Mesendoderm (in vitro differentiated cells): ENCODE results near the gene PRDM15.

Experiments used
- DNase-seq: peaks from one replicate; pipeline ENCODE4 v3.0.0; 2013
- H2AK5ac ChIP-seq: 2 replicates; pipeline ENCODE4 v1.6.1; 2013; ENCODE audit warnings: low read length, inconsistent platforms
- H2BK120ac ChIP-seq: 2 replicates; pipeline ENCODE4 v1.6.1; 2013; ENCODE audit warnings: low read depth, mild to moderate bottlenecking, low read length, moderate library complexity, mixed read lengths
- H2BK15ac ChIP-seq: replicated peaks from 2 replicates; pipeline ENCODE4 v1.6.1; 2013; ENCODE audit warnings: low read depth, mild to moderate bottlenecking, moderate library complexity
- H2BK5ac ChIP-seq: 2 replicates; pipeline ENCODE4 v1.6.1; 2013; ENCODE audit warnings: low read length, inconsistent platforms
- H3K18ac ChIP-seq: 2 replicates; pipeline ENCODE4 v1.6.1; 2013; ENCODE audit warnings: mild to moderate bottlenecking, low read length, mixed read lengths
- H3K23ac ChIP-seq: one replicate; pipeline ENCODE4 v1.6.1; 2013; ENCODE audit warnings: low read length
- H3K27ac ChIP-seq: 2 replicates; pipeline ENCODE4 v1.5.1; 2013; ENCODE audit warnings: low read depth, mild to moderate bottlenecking, inconsistent platforms, low read length, moderate library complexity
- H3K27me3 ChIP-seq: 2 replicates; pipeline ENCODE4 v1.6.1; 2013; ENCODE audit warnings: low read length, control low read depth, mild to moderate bottlenecking, inconsistent platforms; ENCODE audit not compliant: insufficient read depth, poor library complexity
- H3K36me3 ChIP-seq: 2 replicates; pipeline ENCODE4 v1.6.1; 2013; ENCODE audit warnings: low read length, inconsistent platforms; ENCODE audit not compliant: control insufficient read depth, insufficient read depth
- H3K4ac ChIP-seq: one replicate; pipeline ENCODE4 v1.6.1; 2013; ENCODE audit warnings: low read depth, mild to moderate bottlenecking, low read length, moderate library complexity
- H3K4me1 ChIP-seq: 2 replicates; pipeline ENCODE4 v1.6.1; 2013; ENCODE audit warnings: low read depth, low read length, inconsistent platforms; ENCODE audit not compliant: control insufficient read depth
- H3K4me2 ChIP-seq: 2 replicates; pipeline ENCODE4 v1.6.1; 2013; ENCODE audit warnings: low read length
- H3K4me3 ChIP-seq: 2 replicates; pipeline ENCODE4 v1.5.1; 2013; ENCODE audit warnings: mild to moderate bottlenecking, low read length
- H3K56ac ChIP-seq: one replicate; pipeline ENCODE4 v1.6.1; 2013; ENCODE audit warnings: low read length
- H3K79me1 ChIP-seq: 2 replicates; pipeline ENCODE4 v1.6.1; 2013; ENCODE audit warnings: low read length, inconsistent platforms
- H3K79me2 ChIP-seq: 2 replicates; pipeline ENCODE4 v1.6.1; 2013; ENCODE audit warnings: mild to moderate bottlenecking, low read length; ENCODE audit not compliant: control insufficient read depth, insufficient read depth
- H3K9ac ChIP-seq: 2 replicates; pipeline ENCODE4 v1.6.1; 2013; ENCODE audit warnings: low read length, inconsistent platforms
- H4K5ac ChIP-seq: one replicate; pipeline ENCODE4 v1.6.1; 2013; ENCODE audit warnings: low read length
- H4K8ac ChIP-seq: one replicate; pipeline ENCODE4 v1.6.1; 2013; ENCODE audit warnings: low read depth, mild to moderate bottlenecking, control low read depth, low read length, moderate library complexity
- WGBS: extraction: QIAGEN DNeasy Blood & Tissue Kit; methylation state at CpG from one replicate; pipeline ENCODE4 v1.1.7; 2013; ENCODE audit warnings: low lambda C conversion rate, missing lambda C conversion rate; ENCODE audit not compliant: insufficient coverage; ENCODE audit errors: extremely low coverage; 5-methylcytosine and 5-hydroxymethylcytosine counted together

PRDM15 gene

DNA sequence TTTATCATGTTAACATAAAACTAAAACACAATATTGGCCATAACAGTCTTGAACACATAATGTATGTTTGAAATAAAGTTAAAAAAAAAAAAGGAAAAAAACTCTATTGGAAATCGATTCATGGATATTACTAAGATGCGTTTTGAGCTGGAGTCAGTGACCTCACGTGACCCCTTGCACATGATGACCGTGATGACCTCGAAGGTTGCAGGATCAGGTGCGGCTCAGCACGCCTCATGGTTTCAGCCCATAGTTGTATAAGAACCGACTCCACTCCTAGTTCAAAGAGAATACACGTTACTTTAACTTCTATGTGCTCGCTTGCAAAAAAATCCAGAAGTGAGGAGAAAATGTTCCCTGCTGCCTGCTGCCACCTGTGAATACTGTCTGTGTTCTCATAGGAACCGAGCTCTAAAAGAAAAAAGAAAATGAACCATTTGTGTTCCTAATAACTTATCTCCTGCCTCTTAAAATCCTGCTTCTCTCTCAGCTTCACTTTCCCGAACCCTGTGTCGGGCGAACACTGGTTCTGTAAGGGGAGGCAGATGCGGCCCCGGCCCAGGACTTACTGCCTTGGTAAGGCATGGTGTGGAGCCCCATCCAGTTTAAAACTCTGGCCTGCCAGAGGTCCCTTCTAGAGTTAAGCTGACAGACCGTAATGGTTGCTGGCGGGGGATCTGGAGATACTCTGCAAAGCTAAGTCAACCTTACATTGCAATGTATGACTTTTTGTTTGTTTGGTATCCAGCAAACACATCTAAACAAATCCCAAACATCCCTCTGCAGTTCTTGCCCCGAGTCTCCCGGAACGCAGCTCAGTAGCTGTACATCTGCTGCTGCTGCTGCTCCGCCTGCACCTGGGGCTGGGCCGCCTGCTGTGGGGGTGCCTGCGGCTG, 78.5 kb downstream of the PRDM15 start:
- H3K4ac ChIP-seq, result no peak overlapping the region
- no peaks in the 10 kb centered on the region for H3K36me3 ChIP-seq

DNA sequence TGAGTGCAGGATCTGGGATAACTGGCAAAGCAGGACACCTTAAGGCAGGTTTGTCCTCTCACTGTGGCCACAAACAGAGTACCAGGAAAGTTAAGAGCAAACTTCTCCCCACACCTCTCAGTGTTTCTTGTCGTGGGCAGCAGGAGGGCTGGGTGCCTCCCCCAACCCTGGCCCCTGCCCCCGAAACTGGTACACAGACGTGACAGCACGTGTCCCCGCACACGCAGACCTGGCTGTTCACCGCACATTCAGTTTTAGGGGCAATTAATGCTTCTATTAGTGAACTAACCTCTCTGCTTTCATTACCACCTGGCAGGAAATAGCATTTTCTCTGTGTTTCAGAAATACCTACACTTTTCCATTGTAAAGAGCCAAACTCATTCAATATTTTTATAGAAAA, 79.4 kb downstream of the PRDM15 start:
- Histone ChIP-seq H3K23ac (no peak overlapping the region), H3K27me3 (no peaks in the 10 kb centered on the region), H3K4me2 (no peak overlapping the region), H2AK5ac (no peak overlapping the region), H3K27ac (no peak overlapping the region), H3K56ac (no peak overlapping the region), H4K5ac (no peak overlapping the region), H3K4ac (no peak overlapping the region), H3K36me3 (no peaks in the 10 kb centered on the region), H2BK5ac (no peak overlapping the region), H3K79me1 (no peaks in the 10 kb centered on the region), H4K8ac (no peak overlapping the region), H2BK15ac (no peak overlapping the region), H3K4me3 (no peak overlapping the region), H3K9ac (no peak overlapping the region), H3K79me2 (no peaks in the 10 kb centered on the region), H3K4me1 (no peaks in the 10 kb centered on the region), H3K18ac (no peak overlapping the region), H2BK120ac (no peak overlapping the region)
- WGBS, result no CpG with 5 or more reads among the region's 7 CpGs
- DNase-seq, result no peak

More for the DNA sequence above, 78.5 kb downstream of the PRDM15 start:
- Histone ChIP-seq H3K4me3 (no peak overlapping the region), H3K79me2 (no peaks in the 10 kb centered on the region), H3K9ac (no peak overlapping the region), H3K18ac (no peak overlapping the region), H4K8ac (no peak overlapping the region), H3K23ac (no peak overlapping the region), H3K56ac (no peak overlapping the region), H3K4me1 (no peaks in the 10 kb centered on the region), H2BK5ac (no peak overlapping the region), H2BK120ac (no peak overlapping the region), H4K5ac (no peak overlapping the region), H2AK5ac (no peak overlapping the region), H2BK15ac (no peak overlapping the region), H3K27ac (no peak overlapping the region), H3K27me3 (no peaks in the 10 kb centered on the region), H3K79me1 (no peaks in the 10 kb centered on the region), H3K4me2 (no peak overlapping the region)
- no CpG with 5 or more reads among the region's 24 CpGs for WGBS
- no peak for DNase-seq

DNA sequence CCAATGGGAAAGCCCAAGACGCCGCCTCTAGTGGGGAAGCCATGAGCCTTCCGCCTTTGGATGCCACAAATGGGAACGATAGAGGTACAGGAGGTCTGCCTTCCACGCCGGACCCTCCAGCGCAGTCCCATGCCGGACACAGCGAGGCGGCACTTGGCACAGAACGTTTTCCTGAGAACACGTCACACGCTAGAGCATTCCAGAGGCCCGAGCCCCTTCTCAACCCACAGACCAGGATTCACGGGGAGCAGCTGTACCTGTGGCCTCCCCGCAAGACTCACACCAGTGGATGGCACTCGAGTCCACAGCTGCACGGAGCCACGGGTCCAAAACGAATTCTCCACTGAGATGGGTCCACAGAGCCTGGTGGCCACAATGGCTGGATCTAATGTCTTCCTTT, 80.8 kb downstream of the PRDM15 start:
- H3K56ac ChIP-seq, result no peak overlapping the region
- H3K27me3 ChIP-seq, result no peaks in the 10 kb centered on the region
- H3K4me2 ChIP-seq, result no peak overlapping the region
- DNase-seq, result no peak
- H3K23ac ChIP-seq, result no peak overlapping the region
- H2BK15ac ChIP-seq, result no peak overlapping the region
- no peak overlapping the region for H3K9ac ChIP-seq
- H3K36me3 ChIP-seq, result no peaks in the 10 kb centered on the region
- WGBS, result no CpG with 5 or more reads among the region's 20 CpGs
- no peak overlapping the region for H3K4ac ChIP-seq
- no peaks in the 10 kb centered on the region for H3K4me1 ChIP-seq
- H4K5ac ChIP-seq, result no peak overlapping the region
- H3K27ac ChIP-seq, result no peak overlapping the region
- H3K4me3 ChIP-seq, result no peak overlapping the region
- no peak overlapping the region for H3K18ac ChIP-seq
- no peak overlapping the region for H4K8ac ChIP-seq
- H2BK120ac ChIP-seq, result no peak overlapping the region
- no peak overlapping the region for H2AK5ac ChIP-seq
- no peak overlapping the region for H2BK5ac ChIP-seq
- no peaks in the 10 kb centered on the region for H3K79me1 ChIP-seq
- H3K79me2 ChIP-seq, result no peaks in the 10 kb centered on the region

DNA sequence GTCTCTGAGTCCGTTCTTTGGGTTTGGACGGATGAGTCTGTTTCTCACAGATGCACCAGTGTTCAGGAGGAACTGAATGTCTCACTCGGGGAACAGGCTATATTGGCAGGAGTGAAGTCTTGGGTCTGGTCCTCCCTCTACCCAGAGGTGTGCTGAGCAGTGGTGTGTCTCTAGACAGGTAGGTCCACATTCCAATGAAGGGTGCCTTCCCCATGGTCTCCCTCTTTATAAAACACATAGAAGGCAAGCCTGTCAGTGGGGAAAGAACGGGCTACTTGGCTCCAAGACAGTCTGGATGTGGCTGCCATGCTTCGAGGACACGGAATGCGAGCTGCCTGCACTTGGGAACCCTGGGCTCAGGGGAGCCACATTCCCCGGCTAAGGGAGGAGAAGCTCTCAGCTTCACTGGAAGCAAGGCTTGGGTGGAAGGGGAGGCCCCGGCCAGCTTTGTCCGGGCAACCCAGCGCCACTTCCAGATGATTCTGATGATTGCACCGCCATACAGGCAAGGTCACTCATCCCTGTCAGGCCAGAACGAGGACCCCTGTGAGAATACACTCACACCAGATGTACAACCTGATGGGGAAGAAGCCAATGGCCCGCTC, 82.6 kb downstream of the PRDM15 start:
- no peak for DNase-seq
- Histone ChIP-seq H3K4ac (no peak overlapping the region), H3K27me3 (no peaks in the 10 kb centered on the region), H3K79me2 (no peaks in the 10 kb centered on the region), H3K4me1 (no peaks in the 10 kb centered on the region), H3K36me3 (no peaks in the 10 kb centered on the region), H3K27ac (no peak overlapping the region), H2AK5ac (no peak overlapping the region), H2BK5ac (no peak overlapping the region), H3K79me1 (no peaks in the 10 kb centered on the region), H4K5ac (no peak overlapping the region), H3K4me3 (no peak overlapping the region), H3K18ac (no peak overlapping the region), H2BK15ac (no peak overlapping the region), H3K4me2 (no peak overlapping the region), H3K23ac (no peak overlapping the region), H3K56ac (no peak overlapping the region), H4K8ac (no peak overlapping the region), H2BK120ac (no peak overlapping the region), H3K9ac (no peak overlapping the region)
- no CpG with 5 or more reads among the region's 14 CpGs for WGBS

DNA sequence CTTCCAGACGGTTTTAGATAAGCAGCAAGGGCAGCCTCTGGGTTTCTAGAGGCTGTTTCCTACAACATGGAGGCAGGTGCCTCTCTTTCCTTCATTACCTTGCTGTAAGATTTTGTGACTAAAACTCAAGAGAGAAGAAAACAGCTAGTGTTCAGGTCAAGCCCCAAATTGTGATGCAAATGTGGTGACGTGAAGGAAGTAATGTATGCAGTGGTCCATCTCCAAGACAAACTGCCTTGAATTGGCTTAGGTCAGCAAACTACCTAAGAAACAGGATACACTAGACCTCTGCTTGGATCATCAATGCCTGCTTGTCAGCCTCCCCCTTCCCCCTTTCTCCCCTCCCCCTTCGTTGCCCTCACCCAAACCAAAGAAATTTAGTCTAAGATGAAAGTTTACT, 83.4 kb downstream of the PRDM15 start:
- no peak overlapping the region for H3K27ac ChIP-seq

More for the DNA sequence above, 83.4 kb downstream of the PRDM15 start:
- Histone ChIP-seq H3K79me1 (no peaks in the 10 kb centered on the region), H3K4me1 (no peaks in the 10 kb centered on the region), H3K4me2 (no peak overlapping the region), H3K79me2 (no peaks in the 10 kb centered on the region), H3K18ac (no peak overlapping the region), H3K56ac (no peak overlapping the region), H3K4ac (no peak overlapping the region), H4K8ac (no peak overlapping the region), H3K23ac (no peak overlapping the region), H2AK5ac (no peak overlapping the region), H2BK5ac (no peak overlapping the region), H2BK15ac (no peak overlapping the region), H2BK120ac (no peak overlapping the region), H3K9ac (no peak overlapping the region), H3K4me3 (no peak overlapping the region), H3K36me3 (no peaks in the 10 kb centered on the region), H3K27me3 (no peaks in the 10 kb centered on the region), H4K5ac (no peak overlapping the region)
- WGBS, result no CpG with 5 or more reads among the region's 3 CpGs
- DNase-seq, result no peak
